Large intestine (tissue), 3 donors: ENCODE measurements around the gene FHOD3. TPM values are rescaled to one million over a fixed set of nuclear protein-coding genes. Genes with fewer than 3 reads are reported as not detected.
"Not testable (repeated sequence)": the region's sequence is repeated elsewhere in the genome, so short reads cannot be mapped to it uniquely, and the experiment has no call there.

ENCODE experiments used
- DNase-seq, 2 donors: peaks; one replicate each; pipeline versions ENCODE4 v3.0.0 to v3.0.0-alpha.2; 2013
- H3K27ac ChIP-seq: one replicate; pipeline ENCODE4 v1.5.1; 2013; ENCODE audit warnings: low read length
- H3K27me3 ChIP-seq: 2 replicates; pipeline ENCODE4 v1.6.1; 2013; ENCODE audit warnings: low read length; ENCODE audit not compliant: control insufficient read depth, insufficient read depth
- H3K36me3 ChIP-seq: 2 replicates; pipeline ENCODE4 v1.6.1; 2013; ENCODE audit warnings: low read length; ENCODE audit not compliant: control insufficient read depth, insufficient read depth
- H3K4me1 ChIP-seq: one replicate; pipeline ENCODE4 v1.6.1; 2013; ENCODE audit warnings: low read length; ENCODE audit not compliant: control insufficient read depth, insufficient read depth
- H3K4me3 ChIP-seq: one replicate; pipeline ENCODE4 v1.5.1; 2013; ENCODE audit warnings: low read length
- H3K9me3 ChIP-seq: one replicate; pipeline ENCODE4 v1.6.1; 2013; ENCODE audit warnings: mild to moderate bottlenecking, low read depth, low read length, moderate library complexity; ENCODE audit not compliant: control insufficient read depth
- WGBS: methylation state at CpG from one replicate; pipeline ENCODE4 v1.1.5; 2013; ENCODE audit warnings: low lambda C conversion rate; ENCODE audit not compliant: insufficient coverage; 5-methylcytosine and 5-hydroxymethylcytosine counted together
- polyA plus RNA-seq: library from polyadenylated mRNA; unstranded; fragments of 120-200 nt; gene quantifications from one replicate; pipeline ENCODE4 v1.2.1, GENCODE V29; 2013

FHOD3 gene
- polyA plus RNA-seq, 1 donor, result 10.5 TPM

- Histone ChIP-seq H3K4me3 (no peak overlapping the region), H3K9me3 (no peaks in the 10 kb centered on the region), H3K36me3 (no peaks in the 10 kb centered on the region), H3K27me3 (no peaks in the 10 kb centered on the region), H3K27ac (no peak overlapping the region), H3K4me1 (peaks cover 5% of the 10 kb centered on the region)
- DNase-seq, result no peak
- no CpG with 5 or more reads among the region's 6 CpGs for WGBS
Measured at GRCh38 chr18:36348971-36349417, 51.5 kb downstream of the FHOD3 start.

DNA sequence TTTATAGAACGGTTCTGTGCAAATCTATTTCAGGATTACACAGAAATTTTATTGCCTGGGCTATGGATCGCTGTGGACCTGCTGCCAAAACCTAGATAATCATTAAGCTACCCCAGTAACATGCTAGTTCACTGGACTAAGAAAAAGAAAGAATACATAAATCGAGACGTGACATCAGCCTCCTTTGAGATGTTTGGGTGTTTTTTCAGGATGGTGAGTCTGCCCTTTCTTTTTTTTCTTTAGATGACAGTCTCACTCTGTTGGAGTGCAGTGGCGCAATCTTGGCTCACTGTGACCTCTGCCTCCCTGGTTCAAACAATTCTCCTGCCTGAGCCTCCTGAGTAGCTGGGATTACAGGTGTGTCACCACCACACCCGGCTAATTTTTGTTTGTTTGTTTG lies 52.0 kb downstream of the FHOD3 start:
- H3K27ac ChIP-seq, result no peak overlapping the region
- H3K27me3 ChIP-seq, result no peaks in the 10 kb centered on the region
- H3K4me1 ChIP-seq, result peaks cover 5% of the 10 kb centered on the region
- H3K4me3 ChIP-seq, result no peak overlapping the region
- no CpG with 5 or more reads among the region's 6 CpGs for WGBS
- H3K36me3 ChIP-seq, result no peaks in the 10 kb centered on the region
- DNase-seq, result peak; percentile 27 to 69
- no peaks in the 10 kb centered on the region for H3K9me3 ChIP-seq

- no peak overlapping the region for H3K4me3 ChIP-seq
Measured at GRCh38 chr18:36350251-36350651, 52.7 kb downstream of the FHOD3 start.

DNA sequence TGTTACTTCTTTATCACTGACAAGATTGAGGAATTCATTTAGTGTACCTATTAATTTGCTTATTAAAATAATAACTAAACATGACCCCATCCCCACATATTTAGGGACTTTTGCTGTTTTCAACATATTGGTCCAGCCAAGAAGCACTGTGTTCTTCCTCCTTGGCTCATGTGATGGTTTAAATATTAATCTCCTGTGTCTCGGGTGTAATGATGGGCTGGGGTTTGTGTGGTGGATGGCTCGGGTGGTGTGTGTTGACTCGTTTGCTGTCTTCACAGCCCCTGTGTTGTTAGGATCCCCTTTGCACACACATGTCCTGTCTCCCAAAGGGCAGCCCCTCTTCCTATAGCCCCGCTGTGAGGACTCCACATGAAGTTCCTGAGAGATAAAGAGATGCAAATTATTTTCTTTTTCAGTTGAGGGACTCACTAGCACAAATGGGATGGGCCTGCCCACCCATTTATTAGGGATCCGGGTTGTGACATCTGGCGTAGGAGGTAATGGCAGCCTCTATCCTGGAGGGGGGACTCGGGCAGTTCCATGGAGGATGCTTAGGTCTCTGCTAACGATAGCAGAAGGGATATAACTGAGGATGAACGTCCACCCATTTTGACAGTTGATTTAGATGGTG lies 53.4 kb downstream of the FHOD3 start:
- Histone ChIP-seq H3K27me3 (no peaks in the 10 kb centered on the region), H3K27ac (no peak overlapping the region), H3K9me3 (no peaks in the 10 kb centered on the region), H3K4me3 (no peak overlapping the region), H3K36me3 (no peaks in the 10 kb centered on the region), H3K4me1 (peaks cover 5% of the 10 kb centered on the region)
- no CpG with 5 or more reads among the region's 9 CpGs for WGBS
- peak in 1 of 2 donors; percentile 37 for DNase-seq

More at GRCh38 chr18:36350251-36350651, 52.7 kb downstream of the FHOD3 start:
- no peaks in the 10 kb centered on the region for H3K27me3 ChIP-seq
- no peaks in the 10 kb centered on the region for H3K9me3 ChIP-seq
- no CpG with 5 or more reads among the region's 3 CpGs for WGBS
- H3K27ac ChIP-seq, result no peak overlapping the region
- DNase-seq, result no peak
- peaks cover 5% of the 10 kb centered on the region for H3K4me1 ChIP-seq
- H3K36me3 ChIP-seq, result no peaks in the 10 kb centered on the region

GRCh38 chr18:36352384-36352783 lies 54.9 kb downstream of the FHOD3 start:
- Histone ChIP-seq H3K36me3 (no peaks in the 10 kb centered on the region), H3K4me1 (peaks cover 5% of the 10 kb centered on the region), H3K9me3 (no peaks in the 10 kb centered on the region), H3K27ac (no peak overlapping the region), H3K4me3 (no peak overlapping the region), H3K27me3 (no peaks in the 10 kb centered on the region)
- WGBS, result no CpG with 5 or more reads among the region's 3 CpGs
- peak in 1 of 2 donors; percentile 24 for DNase-seq

GRCh38 chr18:36354989-36355388 lies 57.5 kb downstream of the FHOD3 start:
- no peak overlapping the region for H3K27ac ChIP-seq
- H3K9me3 ChIP-seq, result no peaks in the 10 kb centered on the region
- WGBS, result no CpG with 5 or more reads among the region's 5 CpGs
- H3K27me3 ChIP-seq, result peaks cover 4% of the 10 kb centered on the region
- H3K4me1 ChIP-seq, result peaks cover 5% of the 10 kb centered on the region
- DNase-seq, result no peak
- H3K36me3 ChIP-seq, result no peaks in the 10 kb centered on the region
- H3K4me3 ChIP-seq, result no peak overlapping the region

DNA sequence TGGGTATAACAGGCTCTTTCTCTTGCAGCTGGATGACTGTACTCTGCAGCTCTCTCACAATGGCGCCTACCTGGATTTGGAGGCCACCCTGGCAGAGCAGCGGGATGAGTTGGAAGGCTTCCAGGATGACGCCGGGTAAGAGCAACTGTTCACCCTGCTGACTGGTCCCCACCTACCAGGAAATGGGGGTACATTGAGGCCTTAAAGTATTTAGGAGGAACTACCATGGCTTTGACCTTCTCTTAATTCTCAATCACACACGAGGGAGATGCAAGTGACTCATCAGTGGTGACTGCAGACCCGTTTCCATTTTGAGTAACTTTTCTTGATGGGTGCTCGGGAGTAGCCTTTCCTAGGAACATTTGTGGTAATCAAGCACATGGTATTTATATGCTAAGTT lies 58.0 kb downstream of the FHOD3 start:
- H3K4me3 ChIP-seq, result no peak overlapping the region
- H3K27ac ChIP-seq, result no peak overlapping the region
- H3K36me3 ChIP-seq, result no peaks in the 10 kb centered on the region
- peaks cover 4% of the 10 kb centered on the region for H3K27me3 ChIP-seq
- H3K9me3 ChIP-seq, result no peaks in the 10 kb centered on the region
- WGBS, result no CpG with 5 or more reads among the region's 7 CpGs
- peaks cover under 1% of the 10 kb centered on the region for H3K4me1 ChIP-seq
- DNase-seq, result no peak

DNA sequence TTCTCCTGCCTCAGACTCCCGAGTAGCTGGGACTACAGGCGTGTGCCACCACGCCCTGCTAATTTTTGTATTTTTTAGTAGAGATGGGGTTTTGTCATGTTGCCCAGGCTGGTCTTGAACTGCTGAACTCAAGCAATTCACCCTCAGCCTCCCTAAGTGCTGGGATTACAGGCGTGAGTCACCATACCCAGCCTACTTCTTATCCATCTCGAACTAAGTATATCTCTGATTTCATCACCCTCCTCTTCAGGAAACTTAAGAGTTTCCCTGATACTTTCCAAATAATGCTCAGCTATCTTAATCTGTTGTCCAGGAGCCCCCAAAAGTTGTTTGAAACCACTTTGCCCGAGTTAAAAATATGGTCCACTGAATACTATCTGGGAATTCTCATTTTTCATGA lies 59.2 kb downstream of the FHOD3 start:
- not testable (repeated sequence) for DNase-seq, H3K36me3 ChIP-seq, H3K4me1 ChIP-seq, H3K9me3 ChIP-seq, H3K27me3 ChIP-seq, H3K4me3 ChIP-seq, H3K27ac ChIP-seq
- WGBS, result 100% methylated on average over 1 of the region's 6 CpGs

DNA sequence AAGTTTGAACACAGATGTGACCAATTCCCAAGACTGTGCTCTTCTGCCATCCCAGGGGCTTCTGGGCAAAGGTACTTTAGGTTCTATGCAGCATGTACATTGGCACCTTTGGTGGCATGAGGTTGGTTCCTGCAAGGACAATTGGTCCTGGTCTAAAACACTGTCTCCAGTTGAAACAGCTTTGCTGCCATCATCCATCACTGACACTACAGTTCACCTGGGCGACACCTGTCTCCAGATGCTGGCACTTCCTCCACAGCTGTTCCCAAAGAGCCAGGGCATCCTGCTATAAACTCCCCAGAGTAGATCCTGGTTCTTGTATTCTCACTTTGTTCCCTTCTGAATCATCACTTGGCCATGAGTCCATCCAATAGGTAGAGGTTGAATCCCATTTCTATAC lies 60.6 kb downstream of the FHOD3 start:
- no peak for DNase-seq
- no peaks in the 10 kb centered on the region for H3K9me3 ChIP-seq
- H3K36me3 ChIP-seq, result no peaks in the 10 kb centered on the region
- H3K4me3 ChIP-seq, result no peak overlapping the region
- H3K27me3 ChIP-seq, result peaks cover 4% of the 10 kb centered on the region
- no peaks in the 10 kb centered on the region for H3K4me1 ChIP-seq
- no peak overlapping the region for H3K27ac ChIP-seq
- WGBS, result no CpG with 5 or more reads among the region's 1 CpG

GRCh38 chr18:36360256-36360909 lies 62.9 kb downstream of the FHOD3 start:
- Histone ChIP-seq H3K4me3 (no peak overlapping the region), H3K36me3 (no peaks in the 10 kb centered on the region), H3K27ac (no peak overlapping the region), H3K27me3 (peaks cover 4% of the 10 kb centered on the region), H3K4me1 (no peaks in the 10 kb centered on the region), H3K9me3 (no peaks in the 10 kb centered on the region)
- DNase-seq, result no peak
- no CpG with 5 or more reads among the region's 1 CpG for WGBS
